ENCODE measurements around the gene HPCAL1. TPM values are rescaled to one million over a fixed set of nuclear protein-coding genes. Genes with fewer than 3 reads are reported as not detected.

The HPCAL1 gene
- total RNA-seq, 2 experiments from 2014 or later = 9.2 to 9.7 TPM

GRCh38 chr2:10305254-10305635 lies 2.5 kb downstream of the HPCAL1 start:
- TF ChIP-seq EZH2phosphoT487 (IDR thresholded peaks at IDR 0.05; ENCODE audit: borderline replicate concordance, low read depth, low read length) (no peak), CTCF (conservative IDR thresholded peaks at IDR 0.05; ENCODE audit: low read length) (no peak)
- H2AFZ ChIP-seq (ENCODE audit: low read length) = no peak overlapping the region
- H3K79me2 ChIP-seq (ENCODE audit: insufficient read depth, low read depth, low read length) = no peaks in the 10 kb centered on the region
- no peak for DNase-seq (ENCODE audit: low spot score)
- no peaks in the 10 kb centered on the region for H3K36me3 ChIP-seq (ENCODE audit: insufficient read depth, low read length)
- H3K27ac ChIP-seq (ENCODE audit: low read depth, low read length, poor library complexity, severe bottlenecking) = no peak overlapping the region
- no TSS peak for BruUV-seq (replicated peaks)
- H4K20me1 ChIP-seq (ENCODE audit: insufficient read depth, low read length) = peaks cover 14% of the 10 kb centered on the region; the same call in 1 of the 2 replicates
- H3K9me3 ChIP-seq (ENCODE audit: low read length) = no peaks in the 10 kb centered on the region
- ChIA-PET CTCF (ENCODE audit: unreplicated experiment) (interaction anchor here (1.9 kb wide), 1 partner anchor 102 kb away, joined by 6 read pairs; no protein-coding TSS in a partner anchor), POLR2A (interaction anchor here (1.2 kb wide), 1 partner anchor 86 kb away, joined by 3 read pairs; no protein-coding TSS in a partner anchor)
- no peak overlapping the region for H3K4me3 ChIP-seq (ENCODE audit: low read depth, low read length, poor library complexity, severe bottlenecking)
- peaks cover 25% of the 10 kb centered on the region for H3K4me1 ChIP-seq (ENCODE audit: insufficient read depth, low read length, poor library complexity, severe bottlenecking)
- H3K4me2 ChIP-seq (ENCODE audit: low read length) = no peak overlapping the region
- H3K9me2 ChIP-seq (ENCODE audit: insufficient read depth, low read length) = no peaks in the 10 kb centered on the region
- intact Hi-C loops (cut with micrococcal nuclease; ENCODE audit: unreplicated experiment) = no loop called here

- no TSS peak for BruUV-seq (replicated peaks)
- POLR2A ChIA-PET = no interaction called here
- no peak overlapping the region for H3K27ac ChIP-seq (ENCODE audit: low read depth, low read length, poor library complexity, severe bottlenecking)
Measured at GRCh38 chr2:10305715-10306114, 3.0 kb downstream of the HPCAL1 start.

More at GRCh38 chr2:10305715-10306114, 3.0 kb downstream of the HPCAL1 start:
- no peaks in the 10 kb centered on the region for H3K9me2 ChIP-seq (ENCODE audit: insufficient read depth, low read length)
- H3K4me2 ChIP-seq (ENCODE audit: low read length) = no peak overlapping the region
- H3K79me2 ChIP-seq (ENCODE audit: insufficient read depth, low read depth, low read length) = no peaks in the 10 kb centered on the region
- H2AFZ ChIP-seq (ENCODE audit: low read length) = no peak overlapping the region
- TF ChIP-seq CTCF (conservative IDR thresholded peaks at IDR 0.05; ENCODE audit: low read length) (peak; percentile 68), EZH2phosphoT487 (IDR thresholded peaks at IDR 0.05; ENCODE audit: borderline replicate concordance, low read depth, low read length) (no peak)
- DNase-seq (ENCODE audit: low spot score) = peak; percentile 56
- H4K20me1 ChIP-seq (ENCODE audit: insufficient read depth, low read length) = peaks cover 14% of the 10 kb centered on the region; the same call in 1 of the 2 replicates
- H3K4me1 ChIP-seq (ENCODE audit: insufficient read depth, low read length, poor library complexity, severe bottlenecking) = peaks cover 25% of the 10 kb centered on the region
- intact Hi-C loops (cut with micrococcal nuclease; ENCODE audit: unreplicated experiment) = no loop called here
- no peaks in the 10 kb centered on the region for H3K9me3 ChIP-seq (ENCODE audit: low read length)
- H3K4me3 ChIP-seq (ENCODE audit: low read depth, low read length, poor library complexity, severe bottlenecking) = no peak overlapping the region
- CTCF ChIA-PET (ENCODE audit: unreplicated experiment) = no interaction called here
- no peaks in the 10 kb centered on the region for H3K36me3 ChIP-seq (ENCODE audit: insufficient read depth, low read length)

All from OCI-LY7 (cell line).